ENCODE data around the gene MMP10.
"Not testable (repeated sequence)": the region's sequence is repeated elsewhere in the genome, so short reads cannot be mapped to it uniquely, and the experiment has no call there.

Gene MMP10

DNA sequence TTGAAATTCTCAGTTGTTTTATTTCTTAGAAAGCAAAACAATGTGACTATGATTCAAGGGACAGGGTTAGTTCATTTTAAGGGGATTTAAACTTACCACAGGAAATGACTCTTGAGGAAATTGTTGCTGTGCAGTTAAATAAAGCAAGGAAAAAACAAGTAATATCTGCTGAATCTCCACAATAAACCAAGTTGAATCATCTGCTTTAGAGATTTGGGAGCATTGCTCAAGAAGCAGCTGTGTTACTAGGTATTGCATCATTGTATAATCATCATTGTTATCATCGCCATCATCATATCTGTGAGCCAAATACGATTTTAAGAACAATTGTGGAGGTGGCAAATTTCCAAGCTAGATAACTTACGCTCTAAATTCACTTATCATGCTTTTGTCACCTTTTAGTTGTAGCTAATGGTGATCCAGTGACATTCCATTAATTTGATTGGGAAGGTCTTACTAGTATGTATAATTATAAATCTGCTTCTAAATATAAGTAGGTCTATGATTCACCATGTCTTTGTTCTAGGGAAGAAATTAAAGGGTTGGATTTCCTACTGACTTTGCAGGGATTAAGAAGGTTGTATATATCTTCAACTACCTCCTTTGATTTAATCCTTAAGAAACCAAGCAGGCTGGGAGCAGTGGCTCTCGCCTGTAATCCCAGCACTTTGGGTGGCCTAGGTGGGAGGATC lies 19.9 kb downstream of the MMP10 start:
- H3K4me3 ChIP-seq (ENCODE audit: low read depth, low read length): no peak overlapping the region
- TF ChIP-seq, protein P1, sequence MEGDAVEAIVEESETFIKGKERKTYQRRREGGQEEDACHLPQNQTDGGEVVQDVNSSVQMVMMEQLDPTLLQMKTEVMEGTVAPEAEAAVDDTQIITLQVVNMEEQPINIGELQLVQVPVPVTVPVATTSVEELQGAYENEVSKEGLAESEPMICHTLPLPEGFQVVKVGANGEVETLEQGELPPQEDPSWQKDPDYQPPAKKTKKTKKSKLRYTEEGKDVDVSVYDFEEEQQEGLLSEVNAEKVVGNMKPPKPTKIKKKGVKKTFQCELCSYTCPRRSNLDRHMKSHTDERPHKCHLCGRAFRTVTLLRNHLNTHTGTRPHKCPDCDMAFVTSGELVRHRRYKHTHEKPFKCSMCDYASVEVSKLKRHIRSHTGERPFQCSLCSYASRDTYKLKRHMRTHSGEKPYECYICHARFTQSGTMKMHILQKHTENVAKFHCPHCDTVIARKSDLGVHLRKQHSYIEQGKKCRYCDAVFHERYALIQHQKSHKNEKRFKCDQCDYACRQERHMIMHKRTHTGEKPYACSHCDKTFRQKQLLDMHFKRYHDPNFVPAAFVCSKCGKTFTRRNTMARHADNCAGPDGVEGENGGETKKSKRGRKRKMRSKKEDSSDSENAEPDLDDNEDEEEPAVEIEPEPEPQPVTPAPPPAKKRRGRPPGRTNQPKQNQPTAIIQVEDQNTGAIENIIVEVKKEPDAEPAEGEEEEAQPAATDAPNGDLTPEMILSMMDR (IDR thresholded peaks at IDR 0.05; ENCODE audit: control insufficient read depth, extremely low read depth, insufficient read depth): no peak
- DNase-seq (ENCODE audit: low read depth): no peak

- H3K4me3 ChIP-seq (ENCODE audit: low read depth, low read length): no peak overlapping the region
- TF ChIP-seq, protein P1 (IDR thresholded peaks at IDR 0.05; ENCODE audit: control insufficient read depth, extremely low read depth, insufficient read depth): no peak
- no peak for DNase-seq (ENCODE audit: low read depth)
Measured at GRCh38 chr11:102757823-102758549, 22.4 kb downstream of the MMP10 start.

- no peak for DNase-seq (ENCODE audit: low read depth)
- no peak overlapping the region for H3K4me3 ChIP-seq (ENCODE audit: low read depth, low read length)
- TF ChIP-seq, protein P1 (IDR thresholded peaks at IDR 0.05; ENCODE audit: control insufficient read depth, extremely low read depth, insufficient read depth): no peak
Measured at GRCh38 chr11:102753267-102753666, 27.2 kb downstream of the MMP10 start.

DNA sequence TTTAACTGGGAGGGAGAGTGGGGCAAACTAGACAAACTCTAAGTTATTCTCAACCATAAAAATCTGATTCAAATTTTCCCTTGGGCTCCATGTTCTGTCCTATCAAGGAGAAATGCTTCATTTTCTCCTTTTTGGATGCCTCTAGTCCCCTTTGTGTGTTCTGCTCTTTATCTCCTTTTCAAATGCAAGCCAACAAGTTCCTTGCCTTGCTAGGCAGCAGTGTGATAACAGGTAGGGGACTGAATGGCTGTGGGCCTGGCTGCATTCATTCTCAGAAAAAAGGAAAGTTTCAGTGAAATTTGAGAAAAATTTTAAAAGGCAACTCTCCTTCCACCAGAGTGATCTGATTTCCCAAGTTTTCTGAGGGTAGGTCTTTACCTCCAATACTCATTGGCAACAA lies 28.8 kb downstream of the MMP10 start:
- DNase-seq (ENCODE audit: low read depth): no peak
- TF ChIP-seq, protein P1 (IDR thresholded peaks at IDR 0.05; ENCODE audit: control insufficient read depth, extremely low read depth, insufficient read depth): no peak
- H3K4me3 ChIP-seq (ENCODE audit: low read depth, low read length): no peak overlapping the region

DNA sequence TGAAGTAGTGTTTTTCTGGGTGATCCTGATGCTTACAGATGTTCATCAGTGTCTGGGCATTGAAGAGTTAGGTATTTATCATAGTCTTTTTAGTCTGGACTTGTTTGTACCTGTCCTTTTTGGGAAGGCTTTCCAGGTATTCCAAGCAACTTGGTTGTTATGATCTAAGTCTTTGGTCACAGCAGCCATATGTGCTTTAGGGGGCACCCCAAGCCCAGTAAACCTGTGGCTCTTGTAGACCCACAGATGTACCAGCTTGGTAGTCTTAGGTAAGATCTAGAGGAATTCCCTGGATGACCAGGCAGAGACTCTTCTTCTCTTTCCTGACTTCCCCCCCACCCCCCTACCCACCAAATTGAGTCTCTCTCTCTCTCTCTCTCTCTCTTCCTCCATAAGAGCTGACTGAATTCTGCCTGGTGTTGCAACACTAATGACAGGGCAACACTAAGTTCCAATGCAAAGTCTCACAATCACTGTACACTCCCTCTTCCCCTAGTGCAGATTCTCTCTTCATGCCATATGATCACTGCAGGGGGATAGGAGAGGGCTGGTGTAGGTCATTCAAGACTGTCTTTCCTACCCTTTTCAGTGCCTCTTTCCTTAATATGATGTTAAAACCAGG lies 31.2 kb downstream of the MMP10 start:
- no peak for DNase-seq (ENCODE audit: low read depth)
- no peak overlapping the region for H3K4me3 ChIP-seq (ENCODE audit: low read depth, low read length)
- TF ChIP-seq, protein P1 (IDR thresholded peaks at IDR 0.05; ENCODE audit: control insufficient read depth, extremely low read depth, insufficient read depth): no peak

DNA sequence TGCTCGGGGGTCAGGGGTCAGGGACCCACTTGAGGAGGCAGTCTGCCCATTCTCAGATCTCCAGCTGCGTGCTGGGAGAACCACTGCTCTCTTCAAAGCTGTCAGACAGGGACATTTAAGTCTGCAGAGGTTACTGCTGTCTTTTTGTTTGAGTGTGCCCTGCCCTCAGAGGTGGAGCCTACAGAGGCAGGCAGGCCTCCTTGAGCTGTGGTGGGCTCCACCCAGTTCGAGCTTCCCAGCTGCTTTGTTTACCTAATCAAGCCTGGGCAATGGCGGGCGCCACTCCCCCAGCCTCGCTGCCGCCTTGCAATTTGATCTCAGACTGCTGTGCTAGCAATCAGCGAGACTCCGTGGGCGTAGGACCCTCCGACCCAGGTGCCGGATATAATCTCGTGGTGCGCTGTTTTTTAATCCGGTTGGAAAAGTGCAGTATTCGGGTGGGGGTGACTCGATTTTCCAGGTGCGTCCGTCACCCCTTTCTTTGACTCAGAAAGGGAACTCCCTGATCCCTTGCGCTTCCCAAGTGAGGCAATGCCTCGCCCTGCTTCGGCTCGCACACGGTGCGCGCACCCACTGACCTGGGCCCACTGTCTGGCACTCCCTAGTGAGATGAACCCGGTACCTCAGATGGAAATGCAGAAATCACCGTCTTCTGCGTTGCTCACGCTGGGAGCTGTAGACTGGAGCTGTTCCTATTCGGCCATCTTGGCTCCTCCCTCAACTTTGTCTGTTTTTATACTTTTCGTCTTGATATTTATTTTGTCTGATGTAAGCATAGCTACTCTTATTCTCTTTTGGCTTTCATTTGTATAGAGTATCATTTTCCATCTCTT lies 33.5 kb downstream of the MMP10 start:
- DNase-seq (ENCODE audit: low read depth); H3K4me3 ChIP-seq (ENCODE audit: low read depth, low read length): not testable (repeated sequence)

GRCh38 chr11:102734650-102735049 lies 45.8 kb downstream of the MMP10 start:
- TF ChIP-seq, protein P1 (IDR thresholded peaks at IDR 0.05; ENCODE audit: control insufficient read depth, extremely low read depth, insufficient read depth): no peak
- H3K4me3 ChIP-seq (ENCODE audit: low read depth, low read length): no peak overlapping the region
- no peak for DNase-seq (ENCODE audit: low read depth)
